ENCODE measurements around the gene IQCN.

DNA sequence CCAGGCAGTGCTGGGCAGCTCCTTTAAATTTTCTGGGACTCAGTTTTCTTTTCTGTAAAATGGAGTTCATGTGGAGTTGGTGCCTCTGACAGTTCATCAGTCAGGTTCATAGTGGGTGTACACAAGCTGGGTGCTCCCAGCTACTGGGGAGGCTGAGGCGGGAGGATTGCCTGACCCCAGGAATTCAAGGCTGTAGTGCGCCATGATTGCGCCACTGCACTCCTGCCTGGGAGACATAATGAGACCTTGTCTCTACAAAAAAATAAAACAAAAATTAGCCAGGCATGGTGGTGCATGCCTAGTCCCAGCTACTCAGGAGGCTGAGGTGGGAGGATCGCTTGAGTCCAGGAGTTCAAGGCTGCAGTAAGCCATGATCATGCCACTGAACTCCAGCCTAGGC lies 21.1 kb downstream of the IQCN start:
- TF ChIP-seq, protein P1, sequence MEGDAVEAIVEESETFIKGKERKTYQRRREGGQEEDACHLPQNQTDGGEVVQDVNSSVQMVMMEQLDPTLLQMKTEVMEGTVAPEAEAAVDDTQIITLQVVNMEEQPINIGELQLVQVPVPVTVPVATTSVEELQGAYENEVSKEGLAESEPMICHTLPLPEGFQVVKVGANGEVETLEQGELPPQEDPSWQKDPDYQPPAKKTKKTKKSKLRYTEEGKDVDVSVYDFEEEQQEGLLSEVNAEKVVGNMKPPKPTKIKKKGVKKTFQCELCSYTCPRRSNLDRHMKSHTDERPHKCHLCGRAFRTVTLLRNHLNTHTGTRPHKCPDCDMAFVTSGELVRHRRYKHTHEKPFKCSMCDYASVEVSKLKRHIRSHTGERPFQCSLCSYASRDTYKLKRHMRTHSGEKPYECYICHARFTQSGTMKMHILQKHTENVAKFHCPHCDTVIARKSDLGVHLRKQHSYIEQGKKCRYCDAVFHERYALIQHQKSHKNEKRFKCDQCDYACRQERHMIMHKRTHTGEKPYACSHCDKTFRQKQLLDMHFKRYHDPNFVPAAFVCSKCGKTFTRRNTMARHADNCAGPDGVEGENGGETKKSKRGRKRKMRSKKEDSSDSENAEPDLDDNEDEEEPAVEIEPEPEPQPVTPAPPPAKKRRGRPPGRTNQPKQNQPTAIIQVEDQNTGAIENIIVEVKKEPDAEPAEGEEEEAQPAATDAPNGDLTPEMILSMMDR (IDR thresholded peaks at IDR 0.05): no peak
- no peak for TF ChIP-seq EP300 (IDR thresholded peaks at IDR 0.05)
- no peak for TF ChIP-seq POLR2A (IDR thresholded peaks at IDR 0.05)

Measured in sigmoid colon (tissue), 4 donors.